Putamen (tissue), 1 donor: ENCODE results near the gene ELFN2.

ENCODE experiments used
- DNase-seq: peaks from one replicate; pipeline ENCODE4 v3.0.0-alpha.2; 2016; ENCODE audit warnings: low spot score

The ELFN2 gene

DNA sequence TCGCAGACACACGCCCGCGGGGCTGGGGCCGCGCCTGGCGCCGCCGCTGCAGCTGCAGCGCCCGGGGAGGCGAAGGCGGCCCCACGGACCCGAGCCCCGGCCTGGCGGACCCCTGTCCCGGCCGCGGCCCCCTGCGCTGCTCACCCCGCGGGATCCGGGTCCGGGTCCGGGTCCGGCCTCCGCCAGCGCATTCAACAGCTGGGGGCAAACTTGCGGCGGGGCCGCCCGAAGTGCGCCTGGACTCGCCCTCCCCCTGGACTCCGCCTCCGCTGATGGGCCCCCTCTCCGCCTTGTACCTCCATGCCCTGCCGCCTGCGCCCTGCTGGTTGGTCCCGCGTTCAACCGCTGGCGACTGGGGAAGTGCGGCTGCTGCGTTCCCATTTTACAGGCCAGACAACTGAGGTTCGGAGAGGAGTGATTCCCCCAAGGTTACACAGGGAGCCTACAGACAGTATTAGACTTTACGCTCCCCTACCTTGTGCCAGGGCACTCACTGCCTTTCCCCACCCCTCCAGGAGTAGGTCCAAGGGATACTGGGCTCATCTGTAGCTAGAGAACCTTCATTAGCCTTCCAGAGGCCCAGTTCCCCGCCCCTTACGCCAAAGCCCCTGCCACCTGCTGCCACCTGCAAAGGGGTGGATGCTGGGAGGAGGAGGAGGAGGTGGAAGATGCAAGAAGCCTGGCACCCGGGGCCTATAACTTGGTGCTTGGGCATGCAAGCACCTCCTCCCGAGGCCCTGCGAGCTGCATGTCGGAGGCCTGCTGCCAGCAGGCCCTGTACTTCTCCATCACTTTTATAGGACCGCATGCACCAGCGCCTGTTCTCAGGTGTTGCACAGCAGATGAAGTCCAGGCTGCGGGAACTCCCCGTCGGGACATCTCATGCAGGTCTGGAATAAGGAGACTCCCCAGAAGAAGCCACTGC, 694 bp upstream of the ELFN2 start:
- DNase-seq = no peak

DNA sequence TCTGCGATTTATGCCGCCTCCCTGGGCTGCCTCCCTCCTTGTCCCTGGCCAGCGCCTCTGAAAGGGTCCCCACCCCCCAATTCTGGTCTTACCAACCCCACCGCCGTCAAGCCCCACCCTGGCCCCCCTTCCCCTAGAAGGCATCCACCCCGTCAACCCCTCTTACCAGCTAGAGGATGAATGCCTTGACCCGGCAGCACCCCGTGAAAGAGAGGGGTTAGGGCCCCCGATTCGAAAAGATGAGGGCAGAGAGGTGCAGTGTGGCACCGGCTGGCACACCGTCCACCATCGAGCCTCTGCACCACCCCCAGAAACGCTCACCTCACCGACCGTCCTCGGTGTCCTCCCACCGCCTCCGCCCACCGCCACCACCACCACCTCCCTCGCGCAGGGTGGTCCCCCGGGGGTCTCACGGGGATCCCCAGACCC, 559 bp downstream of the ELFN2 start:
- DNase-seq = no peak

DNA sequence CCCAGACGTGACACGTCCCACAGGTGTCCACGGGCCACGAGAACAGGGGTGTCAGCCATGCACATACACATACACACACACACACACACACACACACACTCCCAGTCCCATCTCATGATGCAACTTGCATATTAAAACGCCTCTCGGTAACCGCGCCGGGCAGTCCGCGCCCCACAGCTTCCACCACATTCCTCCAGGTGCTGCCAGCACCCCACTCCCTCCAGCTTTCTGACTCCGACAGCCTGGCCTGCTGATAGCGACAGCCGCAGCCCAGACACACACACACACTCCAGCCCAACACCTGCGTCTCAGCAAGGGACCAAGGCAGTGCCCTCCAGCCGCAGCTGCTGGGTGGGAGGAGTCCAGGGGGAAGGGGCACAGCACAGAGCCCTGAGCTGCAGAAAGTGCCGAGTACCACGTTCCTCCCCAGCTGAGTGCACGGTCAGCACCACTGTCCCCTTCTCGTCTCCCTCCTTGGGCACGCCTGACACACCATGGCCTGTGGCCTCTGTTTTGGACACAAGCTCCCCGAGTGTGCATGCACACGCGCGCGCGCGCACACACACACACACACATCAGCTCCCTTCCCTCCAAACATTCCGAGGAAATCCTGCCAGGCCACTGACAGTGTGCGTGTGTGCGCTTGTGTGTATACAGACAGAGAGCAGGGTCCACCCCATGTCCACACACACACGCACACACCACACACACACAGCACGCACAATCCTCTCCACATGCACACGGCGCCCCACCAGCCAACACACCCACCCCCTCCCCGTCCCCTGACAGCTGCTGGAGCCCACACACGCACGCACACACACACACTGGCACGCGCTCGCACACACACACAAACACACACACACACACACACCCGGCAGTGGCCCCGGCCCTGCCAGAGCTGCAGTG, 1.2 kb downstream of the ELFN2 start:
- no peak for DNase-seq

DNA sequence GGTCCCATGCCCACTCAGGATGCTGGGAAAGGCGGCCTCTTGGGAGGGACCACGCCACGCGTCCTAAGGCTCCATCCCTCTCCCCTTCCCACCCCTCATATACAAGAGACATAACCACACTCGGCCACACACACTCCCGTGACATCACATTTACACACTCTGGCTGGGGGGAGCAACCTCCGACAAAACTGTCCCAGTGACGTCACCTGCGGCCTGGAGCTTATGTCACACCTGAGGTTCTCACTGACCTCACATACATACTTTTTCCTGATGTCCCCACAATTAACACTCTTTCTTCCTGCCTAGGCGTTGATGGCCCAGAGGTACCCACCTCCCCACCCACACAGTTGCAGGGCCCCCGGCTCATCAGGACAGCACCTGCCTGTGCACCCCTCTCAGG, 1.9 kb downstream of the ELFN2 start:
- no peak for DNase-seq

DNA sequence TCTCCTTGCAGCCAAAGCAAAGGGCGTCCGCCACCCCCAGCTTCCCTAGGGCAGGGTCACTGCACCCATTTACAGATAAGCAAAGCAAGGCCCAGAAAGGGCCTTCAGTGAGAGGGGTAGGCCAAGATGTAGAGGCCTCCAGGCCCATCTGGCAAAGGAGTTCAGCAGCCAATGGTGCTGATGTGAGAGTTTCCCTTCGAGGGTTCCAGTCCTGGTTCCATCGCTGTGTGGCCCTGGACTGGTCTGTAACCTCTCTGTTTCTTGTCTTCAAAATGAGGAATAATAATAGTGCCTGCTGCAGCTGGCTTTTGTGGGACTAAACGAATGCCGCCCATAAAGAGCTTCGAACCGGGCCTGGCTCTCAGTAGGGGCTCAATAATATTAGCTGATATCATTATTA, 4.0 kb downstream of the ELFN2 start:
- no peak for DNase-seq

DNA sequence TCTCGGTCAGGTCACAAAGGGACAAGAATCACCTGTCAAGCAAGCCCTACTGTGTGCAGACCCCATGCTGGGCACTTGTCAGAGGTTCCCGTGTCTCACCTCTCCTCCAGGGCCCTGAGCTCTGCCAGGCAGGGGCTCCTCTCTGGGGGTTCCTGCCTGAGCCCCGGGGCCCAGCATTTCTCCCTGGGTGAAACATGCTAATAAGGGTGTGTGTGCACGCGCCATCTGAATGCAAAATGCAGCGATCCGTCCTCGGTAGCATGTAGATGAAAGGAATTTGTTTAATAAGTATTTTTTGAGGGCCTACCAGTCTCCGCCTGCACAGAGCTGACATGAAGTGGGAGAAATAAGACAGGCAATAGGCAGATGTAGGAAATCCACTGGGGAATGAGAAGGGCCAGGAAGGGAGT, 5.8 kb downstream of the ELFN2 start:
- DNase-seq = no peak

DNA sequence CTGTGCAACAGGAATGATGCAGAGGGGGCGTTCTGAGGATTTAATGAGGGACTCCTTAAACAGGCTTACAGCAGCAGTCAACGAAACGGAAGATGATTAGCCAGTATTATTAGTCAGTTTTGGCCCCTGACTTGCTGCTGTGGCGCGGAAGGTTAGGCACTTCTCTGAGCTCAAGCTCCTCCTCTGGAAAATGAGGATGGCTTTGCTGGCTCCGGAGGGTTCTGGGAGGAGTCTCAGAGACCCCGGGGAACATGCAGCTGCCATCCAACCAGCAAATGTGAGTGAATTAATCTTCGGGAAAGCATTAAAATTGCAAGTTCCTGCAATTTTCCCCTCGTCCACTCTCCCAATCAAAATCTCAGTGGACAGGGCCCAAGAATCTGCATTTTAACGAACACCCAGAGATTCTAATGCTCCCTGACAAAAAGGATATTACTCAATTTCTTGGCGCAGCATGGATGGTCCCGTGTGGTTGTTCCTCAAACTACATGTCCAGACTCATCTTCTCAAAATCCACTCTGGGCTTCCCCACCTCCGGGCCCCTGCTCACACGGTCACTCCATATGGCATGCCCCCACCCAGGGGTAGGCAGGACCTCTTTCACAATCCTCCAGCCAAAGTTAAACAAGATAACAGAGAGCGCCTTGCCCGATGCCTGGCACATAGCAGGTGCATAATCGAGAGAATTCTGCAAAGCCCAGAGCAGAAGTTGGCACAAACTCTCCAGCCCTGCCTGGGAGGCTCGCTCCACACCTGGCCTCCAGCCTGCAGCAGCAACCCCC, 6.4 kb downstream of the ELFN2 start:
- no peak for DNase-seq

DNA sequence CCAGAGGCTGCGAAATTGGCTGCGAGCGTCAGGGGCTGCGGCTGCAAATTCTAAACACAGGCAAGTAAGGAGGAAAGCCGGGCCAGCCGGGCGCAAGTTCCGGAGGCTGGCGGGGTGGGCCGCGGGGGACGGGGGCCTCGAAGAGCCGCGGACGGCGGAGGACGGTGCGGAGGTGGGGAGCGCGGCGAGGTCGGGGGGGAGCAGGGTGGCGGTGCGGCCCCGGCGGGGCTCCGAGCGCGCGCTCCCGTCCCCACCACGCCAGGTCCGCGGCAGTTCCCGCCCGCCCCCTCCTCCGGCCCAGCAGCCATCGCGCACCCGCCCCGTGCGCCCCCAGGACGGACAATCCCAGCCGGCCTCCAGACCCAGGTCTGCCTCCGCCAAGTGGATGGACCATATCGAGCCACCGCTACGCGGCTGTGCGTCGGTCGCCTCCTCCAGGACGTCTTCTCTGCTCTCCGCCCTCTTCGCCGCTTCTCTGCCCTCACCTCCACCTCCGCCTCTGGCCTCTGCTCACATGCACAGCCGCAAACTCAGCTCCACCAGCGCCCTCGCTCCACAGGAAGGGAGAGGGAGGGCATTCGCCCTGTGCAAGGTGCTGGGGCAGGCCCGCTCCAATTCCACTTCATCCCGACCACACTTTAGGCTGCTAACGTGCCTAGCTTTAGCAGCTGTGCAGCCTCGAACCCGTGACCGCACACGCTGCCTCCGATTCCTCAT, 7.2 kb downstream of the ELFN2 start:
- DNase-seq = no peak

DNA sequence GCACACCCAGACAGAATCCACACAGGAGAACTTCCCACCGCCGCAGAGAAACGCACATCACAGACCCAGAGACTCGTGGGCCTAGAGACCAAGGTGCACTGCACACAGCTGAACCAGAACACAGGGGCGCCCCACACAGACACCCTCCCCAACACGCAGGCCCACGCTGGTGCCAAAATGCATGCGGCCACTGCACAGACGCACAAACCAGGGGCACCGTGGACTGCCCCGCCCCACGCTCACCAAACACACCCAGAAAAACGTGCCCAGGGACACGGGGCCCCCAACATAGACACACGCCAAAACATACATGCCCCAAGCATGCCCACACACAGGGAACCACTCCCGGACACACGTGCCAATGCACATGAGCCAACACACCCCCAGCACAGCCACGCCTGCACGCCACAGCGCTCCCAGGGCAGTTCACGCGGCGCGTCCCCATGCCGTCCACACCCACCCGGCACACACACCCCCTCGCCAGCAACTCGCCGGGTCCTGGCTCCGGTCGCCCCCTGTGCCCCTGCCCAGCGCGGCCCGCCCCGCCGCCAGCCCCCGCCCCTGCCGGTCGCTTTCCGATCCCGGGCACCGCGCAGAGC, 7.8 kb downstream of the ELFN2 start:
- no peak for DNase-seq

GRCh38 chr22:37418627-37419369, 8.5 kb downstream of the ELFN2 start:
- no peak for DNase-seq

- DNase-seq = peak; percentile 67
Observed at GRCh38 chr22:37417677-37418348, 9.5 kb downstream of the ELFN2 start.

- DNase-seq = no peak
Observed at GRCh38 chr22:37417264-37417663, 10.0 kb downstream of the ELFN2 start.

GRCh38 chr22:37416827-37417226, 10.5 kb downstream of the ELFN2 start:
- DNase-seq = no peak

DNA sequence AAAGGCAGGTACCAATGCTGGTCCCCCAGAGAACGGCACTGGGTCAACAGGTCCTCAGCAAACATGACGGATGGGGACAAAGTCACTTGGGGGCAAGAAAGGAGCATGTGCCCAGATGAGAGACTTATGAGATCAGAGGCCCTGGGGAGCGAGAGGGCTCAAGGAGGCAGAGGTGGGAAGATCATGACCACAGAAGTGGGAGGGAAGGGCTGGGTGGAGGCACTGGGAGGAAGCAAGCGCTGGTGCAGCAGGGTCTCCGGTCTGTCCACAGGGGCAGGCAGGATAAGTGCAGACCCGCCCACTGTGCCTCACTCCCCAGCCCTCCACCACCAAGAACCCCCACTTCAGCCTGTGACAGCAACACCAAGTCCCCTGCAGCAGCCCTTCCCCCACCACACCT, 10.9 kb downstream of the ELFN2 start:
- no peak for DNase-seq

- no peak for DNase-seq
Observed at GRCh38 chr22:37415210-37415609, 12.1 kb downstream of the ELFN2 start.

GRCh38 chr22:37414288-37414687, 13.0 kb downstream of the ELFN2 start:
- DNase-seq = no peak

DNA sequence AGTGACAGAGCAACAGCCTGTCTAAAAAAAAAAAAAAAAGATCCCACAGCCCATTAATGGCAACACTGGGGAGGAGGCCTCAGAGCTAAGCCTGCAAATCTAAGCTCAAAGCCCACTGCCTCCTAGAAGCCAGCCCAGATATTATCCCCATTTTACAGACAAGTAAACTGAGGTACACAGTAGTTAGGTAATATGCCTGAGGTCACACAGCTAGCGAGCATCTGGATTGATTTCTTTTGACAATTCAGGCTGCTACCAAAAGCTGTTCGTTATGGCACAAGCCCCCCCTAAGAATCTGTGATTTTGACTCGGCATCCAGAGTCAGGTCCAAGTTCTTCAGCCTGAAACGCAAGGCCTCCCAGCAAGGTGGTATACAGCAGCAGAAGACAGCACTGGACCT, 13.7 kb downstream of the ELFN2 start:
- no peak for DNase-seq

- no peak for DNase-seq
Observed at GRCh38 chr22:37412495-37413250, 14.6 kb downstream of the ELFN2 start.

- no peak for DNase-seq
Observed at GRCh38 chr22:37411655-37412054, 15.6 kb downstream of the ELFN2 start.
